RWPE2 (cell line): ENCODE results near the gene GPR107.

Source experiments
- ATAC-seq: fragments of 200-7000 bp; cut with Tn5 transposase; 3 replicates; pipeline ENCODE4 v1.9.1; 2021; ENCODE audit warnings: low read depth
- DNase-seq: peaks from one replicate; pipeline ENCODE4 v3.0.0-alpha.2; 2020; ENCODE audit warnings: low spot score
- H3K27ac ChIP-seq: fragments of 450-650 bp; 2 replicates; pipeline ENCODE4 v1.5.1; 2017; ENCODE audit warnings: mild to moderate bottlenecking; ENCODE audit not compliant: poor library complexity, severe bottlenecking
- H3K27me3 ChIP-seq: fragments of 250-450 bp; sonication (Bioruptor Pico); 2 replicates; pipeline ENCODE4 v1.5.1; 2021; ENCODE audit warnings: mild to moderate bottlenecking, moderate library complexity; ENCODE audit not compliant: insufficient read depth, poor library complexity, severe bottlenecking
- H3K36me3 ChIP-seq: fragments of 250-450 bp; sonication (Bioruptor Pico); 2 replicates; pipeline ENCODE4 v1.5.1; 2020; ENCODE audit warnings: low read depth, mild to moderate bottlenecking, moderate library complexity
- H3K4me1 ChIP-seq: fragments of 250-450 bp; sonication (Bioruptor Pico); 2 replicates; pipeline ENCODE4 v1.5.1; 2021; ENCODE audit warnings: mild to moderate bottlenecking, moderate library complexity; ENCODE audit not compliant: insufficient read depth, poor library complexity, severe bottlenecking
- H3K4me3 ChIP-seq: fragments of 250-450 bp; sonication (Bioruptor Pico); 2 replicates; pipeline ENCODE4 v1.5.1; 2021; ENCODE audit warnings: mild to moderate bottlenecking, moderate library complexity; ENCODE audit not compliant: severe bottlenecking
- H3K9me3 ChIP-seq: fragments of 250-450 bp; sonication (Bioruptor Pico); 2 replicates; pipeline ENCODE4 v1.5.1; 2021; ENCODE audit warnings: mild to moderate bottlenecking, moderate library complexity; ENCODE audit not compliant: severe bottlenecking
- CTCF ChIP-seq: fragments of 450-650 bp; IDR thresholded peaks from one replicate; pipeline ENCODE4 v1.5.1; 2017; ENCODE audit warnings: mild to moderate bottlenecking, moderate library complexity; ENCODE audit not compliant: poor library complexity, severe bottlenecking

The GPR107 gene

GRCh38 chr9:130062750-130063149 lies 9.0 kb downstream of the GPR107 start:
- no peak for TF ChIP-seq CTCF
- Histone ChIP-seq H3K27ac (no peak overlapping the region), H3K4me3 (no peak overlapping the region), H3K36me3 (peaks cover 15% of the 10 kb centered on the region), H3K27me3 (no peaks in the 10 kb centered on the region), H3K9me3 (no peaks in the 10 kb centered on the region), H3K4me1 (no peaks in the 10 kb centered on the region)
- DNase-seq (no peak), ATAC-seq (no peak)

GRCh38 chr9:130064621-130065020 lies 10.9 kb downstream of the GPR107 start:
- H3K36me3 ChIP-seq: peaks cover 8% of the 10 kb centered on the region
- no peaks in the 10 kb centered on the region for H3K4me1 ChIP-seq
- no peak for DNase-seq
- H3K9me3 ChIP-seq: no peaks in the 10 kb centered on the region
- H3K27me3 ChIP-seq: no peaks in the 10 kb centered on the region
- no peak for ATAC-seq
- H3K4me3 ChIP-seq: no peak overlapping the region
- no peak for TF ChIP-seq CTCF
- no peak overlapping the region for H3K27ac ChIP-seq

GRCh38 chr9:130069048-130069447 lies 15.3 kb downstream of the GPR107 start:
- DNase-seq (no peak), ATAC-seq (no peak)
- H3K27me3 ChIP-seq: no peaks in the 10 kb centered on the region
- no peaks in the 10 kb centered on the region for H3K4me1 ChIP-seq
- no peak for TF ChIP-seq CTCF
- H3K9me3 ChIP-seq: no peaks in the 10 kb centered on the region
- peaks cover 8% of the 10 kb centered on the region for H3K36me3 ChIP-seq
- no peak overlapping the region for H3K27ac ChIP-seq
- H3K4me3 ChIP-seq: no peak overlapping the region

- no peaks in the 10 kb centered on the region for H3K27me3 ChIP-seq
- no peak overlapping the region for H3K27ac ChIP-seq
- no peaks in the 10 kb centered on the region for H3K4me1 ChIP-seq
- H3K36me3 ChIP-seq: peaks cover 18% of the 10 kb centered on the region
- ATAC-seq: no peak
- DNase-seq: no peak
- H3K4me3 ChIP-seq: no peak overlapping the region
- no peaks in the 10 kb centered on the region for H3K9me3 ChIP-seq
- no peak for TF ChIP-seq CTCF
Observed at GRCh38 chr9:130072515-130073235, 19.0 kb downstream of the GPR107 start.

- no peak for DNase-seq
- H3K36me3 ChIP-seq: peaks cover 19% of the 10 kb centered on the region
- H3K27ac ChIP-seq: no peak overlapping the region
- no peaks in the 10 kb centered on the region for H3K9me3 ChIP-seq
- no peak for TF ChIP-seq CTCF
- no peaks in the 10 kb centered on the region for H3K4me1 ChIP-seq
- no peaks in the 10 kb centered on the region for H3K27me3 ChIP-seq
- no peak overlapping the region for H3K4me3 ChIP-seq
- no peak for ATAC-seq
Observed at GRCh38 chr9:130073373-130073772, 19.7 kb downstream of the GPR107 start.
